SK-N-SH treated with all-trans-retinoic acid at 6 μM for 48 hours (cell line): ENCODE measurements around the gene MACROD1.

Experiments
- ATAC-seq: fragments of 200-7000 bp; cut with Tn5 transposase; 3 replicates; pipeline ENCODE4 v1.9.1; 2020; ENCODE audit warnings: mild to moderate bottlenecking, moderate library complexity
- ARNTL ChIP-seq: fragments of 450-650 bp; formaldehyde crosslinking; IDR thresholded peaks from 2 replicates; pipeline ENCODE4 v1.5.0; 2020; ENCODE audit warnings: low read depth, mild to moderate bottlenecking, moderate library complexity, borderline replicate concordance
- BACH2 ChIP-seq: fragments of 250-450 bp; sonication (Bioruptor Pico); IDR thresholded peaks from 2 replicates; pipeline ENCODE4 v1.9.0; 2021; ENCODE audit warnings: mild to moderate bottlenecking, borderline replicate concordance
- ESRRG ChIP-seq: fragments of 250-450 bp; sonication (Bioruptor Pico); IDR thresholded peaks from 2 replicates; pipeline ENCODE4 v1.6.1; 2021; ENCODE audit warnings: mild to moderate bottlenecking
- OSR1 ChIP-seq: fragments of 250-450 bp; sonication (Bioruptor Pico); IDR thresholded peaks from 2 replicates; pipeline ENCODE4 v1.8.0; 2022; ENCODE audit warnings: moderate library complexity, mild to moderate bottlenecking, inconsistent platforms
- PPARA ChIP-seq: fragments of 250-450 bp; sonication (Bioruptor Pico); IDR thresholded peaks from 2 replicates; pipeline ENCODE4 v1.5.0; 2020; ENCODE audit warnings: mild to moderate bottlenecking, borderline replicate concordance
- RARB ChIP-seq: fragments of 250-450 bp; sonication (Bioruptor Pico); IDR thresholded peaks from 2 replicates; pipeline ENCODE4 v1.8.0; 2021; ENCODE audit warnings: mild to moderate bottlenecking, moderate library complexity
- SNAI2 ChIP-seq: fragments of 250-450 bp; sonication (Bioruptor Pico); IDR thresholded peaks from 2 replicates; pipeline ENCODE4 v1.5.0; 2020; ENCODE audit warnings: mild to moderate bottlenecking, moderate library complexity
- TCF4 ChIP-seq: fragments of 250-450 bp; sonication (Bioruptor Pico); IDR thresholded peaks from 2 replicates; pipeline ENCODE4 v1.8.0; 2021; ENCODE audit warnings: mild to moderate bottlenecking, moderate library complexity, borderline replicate concordance
- TOX ChIP-seq: fragments of 250-450 bp; sonication (Bioruptor Pico); IDR thresholded peaks from 2 replicates; pipeline ENCODE4 v1.8.0; 2021; ENCODE audit warnings: mild to moderate bottlenecking, moderate library complexity, borderline replicate concordance
- ZC3H10 ChIP-seq: fragments of 250-450 bp; sonication (Bioruptor Pico); IDR thresholded peaks from 2 replicates; pipeline ENCODE4 v1.5.1; 2021; ENCODE audit warnings: mild to moderate bottlenecking, moderate library complexity
- ZFP3 ChIP-seq: fragments of 250-450 bp; sonication (Bioruptor Pico); IDR thresholded peaks from 2 replicates; pipeline ENCODE4 v1.5.0; 2020; ENCODE audit warnings: mild to moderate bottlenecking, moderate library complexity
- ZFP30 ChIP-seq: fragments of 450-650 bp; formaldehyde crosslinking; IDR thresholded peaks from 2 replicates; pipeline ENCODE4 v1.5.0; 2022; ENCODE audit warnings: mild to moderate bottlenecking, moderate library complexity
- ZNF565 ChIP-seq: fragments of 450-650 bp; formaldehyde crosslinking; conservative IDR thresholded peaks from 2 replicates; pipeline ENCODE4 v1.5.0; 2020; ENCODE audit warnings: low read depth, mild to moderate bottlenecking, moderate library complexity
- ZNF70 ChIP-seq: fragments of 450-650 bp; formaldehyde crosslinking; IDR thresholded peaks from 2 replicates; pipeline ENCODE4 v1.5.0; 2020; ENCODE audit warnings: mild to moderate bottlenecking, moderate library complexity
- ZNF8 ChIP-seq: fragments of 450-650 bp; formaldehyde crosslinking; IDR thresholded peaks from 2 replicates; pipeline ENCODE4 v1.5.0; 2020; ENCODE audit warnings: mild to moderate bottlenecking, moderate library complexity
- TF ChIP-seq, protein P1 (sequence below): fragments of 250-450 bp; sonication (Bioruptor Pico); IDR thresholded peaks from 2 replicates; pipeline ENCODE4 v1.5.1; 2020; ENCODE audit warnings: low read depth, mild to moderate bottlenecking, moderate library complexity
- TF ChIP-seq, protein P2 (sequence below): fragments of 250-450 bp; sonication (Bioruptor Pico); IDR thresholded peaks from 2 replicates; pipeline ENCODE4 v1.5.0; 2020; ENCODE audit warnings: mild to moderate bottlenecking, moderate library complexity
- TF ChIP-seq, protein P3 (sequence below): fragments of 250-450 bp; sonication (Bioruptor Pico); IDR thresholded peaks from 2 replicates; pipeline ENCODE4 v1.8.0; 2020; ENCODE audit warnings: mild to moderate bottlenecking, moderate library complexity, borderline replicate concordance
- TF ChIP-seq, protein P4 (sequence below): fragments of 250-450 bp; sonication (Bioruptor Pico); IDR thresholded peaks from 2 replicates; pipeline ENCODE4 v1.8.0; 2021; ENCODE audit warnings: low read depth, mild to moderate bottlenecking, moderate library complexity, borderline replicate concordance

Gene MACROD1

DNA sequence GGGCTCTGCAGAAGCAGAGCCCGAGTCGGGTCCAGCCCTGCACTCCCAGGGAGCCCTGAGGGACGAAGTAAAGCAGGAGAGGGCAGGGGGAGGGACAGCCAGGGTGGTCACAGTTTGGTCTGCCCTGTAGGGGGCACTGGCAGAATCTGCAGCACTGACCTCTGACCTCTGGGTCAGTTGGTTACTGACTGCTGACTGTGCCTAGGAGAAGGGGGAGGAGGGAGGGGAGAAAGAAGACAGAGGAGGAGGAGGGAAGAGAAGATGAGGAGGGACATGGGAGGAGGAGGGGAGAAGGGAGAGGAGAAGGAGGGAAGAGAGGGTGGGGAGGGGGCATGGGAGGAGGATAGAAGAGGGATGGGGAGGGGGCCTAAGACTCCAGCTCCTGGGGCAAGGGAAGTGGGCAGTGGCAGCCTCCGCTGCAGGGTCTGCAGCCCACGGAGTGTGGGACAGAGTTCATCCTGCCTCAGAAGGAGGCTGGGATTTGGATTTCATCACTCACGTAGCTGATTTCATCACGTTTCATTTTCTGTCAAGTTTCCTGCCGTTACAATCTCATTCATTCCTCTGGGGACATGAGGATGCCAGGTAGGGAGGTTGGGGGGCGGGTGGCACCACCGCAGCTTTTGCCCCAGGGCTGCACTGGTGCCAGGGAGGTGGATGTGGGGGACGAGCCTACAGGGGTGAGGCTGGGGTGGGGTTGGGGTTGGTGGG is 75.0 kb downstream of the MACROD1 start:
- ATAC-seq, result no peak
- TF ChIP-seq, protein P1, sequence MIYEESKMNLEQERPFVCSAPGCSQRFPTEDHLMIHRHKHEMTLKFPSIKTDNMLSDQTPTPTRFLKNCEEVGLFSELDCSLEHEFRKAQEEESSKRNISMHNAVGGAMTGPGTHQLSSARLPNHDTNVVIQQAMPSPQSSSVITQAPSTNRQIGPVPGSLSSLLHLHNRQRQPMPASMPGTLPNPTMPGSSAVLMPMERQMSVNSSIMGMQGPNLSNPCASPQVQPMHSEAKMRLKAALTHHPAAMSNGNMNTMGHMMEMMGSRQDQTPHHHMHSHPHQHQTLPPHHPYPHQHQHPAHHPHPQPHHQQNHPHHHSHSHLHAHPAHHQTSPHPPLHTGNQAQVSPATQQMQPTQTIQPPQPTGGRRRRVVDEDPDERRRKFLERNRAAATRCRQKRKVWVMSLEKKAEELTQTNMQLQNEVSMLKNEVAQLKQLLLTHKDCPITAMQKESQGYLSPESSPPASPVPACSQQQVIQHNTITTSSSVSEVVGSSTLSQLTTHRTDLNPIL (CRISPR knock-in tag), result no peak
- TF ChIP-seq ZNF8 (CRISPR knock-in tag) (no peak), ARNTL (CRISPR knock-in tag) (no peak), ZFP3 (CRISPR knock-in tag) (no peak), ZNF565 (CRISPR knock-in tag) (no peak), PPARA (no peak), ZC3H10 (CRISPR knock-in tag) (no peak), RARB (CRISPR knock-in tag) (no peak), OSR1 (CRISPR knock-in tag) (no peak), BACH2 (no peak), TCF4 (CRISPR knock-in tag) (no peak)
- TF ChIP-seq, protein P2, sequence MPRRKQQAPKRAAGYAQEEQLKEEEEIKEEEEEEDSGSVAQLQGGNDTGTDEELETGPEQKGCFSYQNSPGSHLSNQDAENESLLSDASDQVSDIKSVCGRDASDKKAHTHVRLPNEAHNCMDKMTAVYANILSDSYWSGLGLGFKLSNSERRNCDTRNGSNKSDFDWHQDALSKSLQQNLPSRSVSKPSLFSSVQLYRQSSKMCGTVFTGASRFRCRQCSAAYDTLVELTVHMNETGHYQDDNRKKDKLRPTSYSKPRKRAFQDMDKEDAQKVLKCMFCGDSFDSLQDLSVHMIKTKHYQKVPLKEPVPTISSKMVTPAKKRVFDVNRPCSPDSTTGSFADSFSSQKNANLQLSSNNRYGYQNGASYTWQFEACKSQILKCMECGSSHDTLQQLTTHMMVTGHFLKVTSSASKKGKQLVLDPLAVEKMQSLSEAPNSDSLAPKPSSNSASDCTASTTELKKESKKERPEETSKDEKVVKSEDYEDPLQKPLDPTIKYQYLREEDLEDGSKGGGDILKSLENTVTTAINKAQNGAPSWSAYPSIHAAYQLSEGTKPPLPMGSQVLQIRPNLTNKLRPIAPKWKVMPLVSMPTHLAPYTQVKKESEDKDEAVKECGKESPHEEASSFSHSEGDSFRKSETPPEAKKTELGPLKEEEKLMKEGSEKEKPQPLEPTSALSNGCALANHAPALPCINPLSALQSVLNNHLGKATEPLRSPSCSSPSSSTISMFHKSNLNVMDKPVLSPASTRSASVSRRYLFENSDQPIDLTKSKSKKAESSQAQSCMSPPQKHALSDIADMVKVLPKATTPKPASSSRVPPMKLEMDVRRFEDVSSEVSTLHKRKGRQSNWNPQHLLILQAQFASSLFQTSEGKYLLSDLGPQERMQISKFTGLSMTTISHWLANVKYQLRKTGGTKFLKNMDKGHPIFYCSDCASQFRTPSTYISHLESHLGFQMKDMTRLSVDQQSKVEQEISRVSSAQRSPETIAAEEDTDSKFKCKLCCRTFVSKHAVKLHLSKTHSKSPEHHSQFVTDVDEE (CRISPR knock-in tag), result no peak
- TF ChIP-seq, protein P3, sequence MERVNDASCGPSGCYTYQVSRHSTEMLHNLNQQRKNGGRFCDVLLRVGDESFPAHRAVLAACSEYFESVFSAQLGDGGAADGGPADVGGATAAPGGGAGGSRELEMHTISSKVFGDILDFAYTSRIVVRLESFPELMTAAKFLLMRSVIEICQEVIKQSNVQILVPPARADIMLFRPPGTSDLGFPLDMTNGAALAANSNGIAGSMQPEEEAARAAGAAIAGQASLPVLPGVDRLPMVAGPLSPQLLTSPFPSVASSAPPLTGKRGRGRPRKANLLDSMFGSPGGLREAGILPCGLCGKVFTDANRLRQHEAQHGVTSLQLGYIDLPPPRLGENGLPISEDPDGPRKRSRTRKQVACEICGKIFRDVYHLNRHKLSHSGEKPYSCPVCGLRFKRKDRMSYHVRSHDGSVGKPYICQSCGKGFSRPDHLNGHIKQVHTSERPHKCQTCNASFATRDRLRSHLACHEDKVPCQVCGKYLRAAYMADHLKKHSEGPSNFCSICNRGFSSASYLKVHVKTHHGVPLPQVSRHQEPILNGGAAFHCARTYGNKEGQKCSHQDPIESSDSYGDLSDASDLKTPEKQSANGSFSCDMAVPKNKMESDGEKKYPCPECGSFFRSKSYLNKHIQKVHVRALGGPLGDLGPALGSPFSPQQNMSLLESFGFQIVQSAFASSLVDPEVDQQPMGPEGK (CRISPR knock-in tag), result no peak

DNA sequence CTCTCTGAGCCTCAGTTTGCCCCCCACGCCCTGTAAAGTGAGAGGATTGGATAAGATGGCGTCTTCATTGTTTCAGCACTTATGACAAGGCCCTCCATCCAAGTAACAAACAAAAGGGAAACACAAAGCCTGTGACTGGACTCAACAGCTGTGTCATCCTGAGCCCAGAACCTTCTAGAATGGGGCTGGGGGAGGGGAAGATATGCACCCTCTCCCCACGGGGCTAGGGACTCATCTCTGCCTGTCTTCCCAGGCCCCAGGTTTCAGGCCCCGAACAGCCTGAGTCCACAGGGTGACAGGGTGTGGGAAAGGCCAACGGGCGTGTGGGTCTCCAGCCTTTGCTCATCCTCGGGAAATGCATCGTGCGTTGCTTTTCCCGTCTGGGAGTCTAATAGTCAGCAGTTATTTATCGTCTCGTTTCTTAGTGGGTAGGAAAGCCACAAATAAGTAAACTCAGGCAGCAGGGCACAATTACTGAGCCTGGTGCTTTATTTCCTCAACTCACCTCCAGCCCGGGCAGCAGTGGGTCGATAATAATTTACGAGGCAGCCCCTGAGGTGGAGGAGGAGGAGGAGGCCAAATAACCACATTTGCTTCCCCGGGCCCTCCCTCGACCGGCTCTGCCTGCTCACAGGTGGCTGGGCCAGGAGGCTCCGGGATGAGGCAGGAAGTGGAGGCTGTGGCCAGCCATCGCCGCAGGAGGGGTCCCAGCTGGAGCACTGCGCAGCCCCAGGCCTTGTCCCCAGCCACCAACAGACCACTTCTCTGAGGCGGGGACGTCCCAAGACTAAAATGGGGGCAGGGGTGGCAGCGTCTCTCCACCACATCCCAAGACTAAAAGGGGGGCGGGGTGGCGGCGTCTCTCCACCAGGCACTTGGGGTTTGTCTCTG is 75.8 kb downstream of the MACROD1 start:
- TF ChIP-seq OSR1 (CRISPR knock-in tag) (no peak), TOX (no peak), RARB (CRISPR knock-in tag) (no peak), ESRRG (CRISPR knock-in tag) (no peak), PPARA (no peak), ARNTL (CRISPR knock-in tag) (no peak), ZFP30 (CRISPR knock-in tag) (no peak), ZNF70 (CRISPR knock-in tag) (no peak), ZFP3 (CRISPR knock-in tag) (no peak), SNAI2 (no peak)
- TF ChIP-seq, protein P2 (CRISPR knock-in tag), result no peak
- TF ChIP-seq, protein P4, sequence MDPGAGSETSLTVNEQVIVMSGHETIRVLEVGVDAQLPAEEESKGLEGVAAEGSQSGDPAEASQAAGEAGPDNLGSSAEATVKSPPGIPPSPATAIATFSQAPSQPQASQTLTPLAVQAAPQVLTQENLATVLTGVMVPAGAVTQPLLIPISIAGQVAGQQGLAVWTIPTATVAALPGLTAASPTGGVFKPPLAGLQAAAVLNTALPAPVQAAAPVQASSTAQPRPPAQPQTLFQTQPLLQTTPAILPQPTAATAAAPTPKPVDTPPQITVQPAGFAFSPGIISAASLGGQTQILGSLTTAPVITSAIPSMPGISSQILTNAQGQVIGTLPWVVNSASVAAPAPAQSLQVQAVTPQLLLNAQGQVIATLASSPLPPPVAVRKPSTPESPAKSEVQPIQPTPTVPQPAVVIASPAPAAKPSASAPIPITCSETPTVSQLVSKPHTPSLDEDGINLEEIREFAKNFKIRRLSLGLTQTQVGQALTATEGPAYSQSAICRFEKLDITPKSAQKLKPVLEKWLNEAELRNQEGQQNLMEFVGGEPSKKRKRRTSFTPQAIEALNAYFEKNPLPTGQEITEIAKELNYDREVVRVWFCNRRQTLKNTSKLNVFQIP (CRISPR knock-in tag), result no peak
- TF ChIP-seq, protein P1 (CRISPR knock-in tag), result no peak
- TF ChIP-seq, all 23 proteins: peak for 0
- no peak for ATAC-seq
